Activated CD8-positive, alpha-beta memory T cell treated with anti-CD3 and anti-CD28 coated beads, Interleukin-2, amount 50 U/mL, for 24 hours (primary cell): ENCODE results near the gene SPATA46.
"Not testable (repeated sequence)": the region's sequence is repeated elsewhere in the genome, so short reads cannot be mapped to it uniquely, and the experiment has no call there.

ENCODE experiments used
- DNase-seq: peaks from one replicate; pipeline ENCODE4 v3.0.0-alpha.2; 2020; ENCODE audit errors: extremely low read depth

Gene SPATA46, protein sequence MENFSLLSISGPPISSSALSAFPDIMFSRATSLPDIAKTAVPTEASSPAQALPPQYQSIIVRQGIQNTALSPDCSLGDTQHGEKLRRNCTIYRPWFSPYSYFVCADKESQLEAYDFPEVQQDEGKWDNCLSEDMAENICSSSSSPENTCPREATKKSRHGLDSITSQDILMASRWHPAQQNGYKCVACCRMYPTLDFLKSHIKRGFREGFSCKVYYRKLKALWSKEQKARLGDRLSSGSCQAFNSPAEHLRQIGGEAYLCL

DNA sequence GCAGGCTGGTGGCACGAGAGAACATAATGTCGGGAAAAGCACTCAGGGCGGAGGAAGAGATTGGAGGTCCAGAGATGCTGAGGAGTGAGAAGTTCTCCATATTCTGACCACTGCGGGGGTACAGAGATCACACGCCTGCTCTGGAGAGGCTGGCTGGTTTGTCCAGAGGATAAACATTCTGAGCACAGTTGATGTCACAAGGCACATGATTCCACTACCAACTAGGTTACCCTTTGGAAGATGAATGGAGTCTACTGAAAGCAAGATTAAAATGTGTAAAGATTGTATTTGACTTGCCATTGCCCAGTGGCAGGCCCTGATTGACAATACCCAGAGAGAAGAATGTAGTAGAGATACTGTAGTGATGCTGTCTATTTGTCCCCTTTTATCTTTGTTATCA is at the start of gene SPATA46:
SPATA46 (minus strand) TSS at position 164 of the 400 bp plus-strand sequence; CDS start at position 100, 64 bp downstream.
- no peak for DNase-seq

DNA sequence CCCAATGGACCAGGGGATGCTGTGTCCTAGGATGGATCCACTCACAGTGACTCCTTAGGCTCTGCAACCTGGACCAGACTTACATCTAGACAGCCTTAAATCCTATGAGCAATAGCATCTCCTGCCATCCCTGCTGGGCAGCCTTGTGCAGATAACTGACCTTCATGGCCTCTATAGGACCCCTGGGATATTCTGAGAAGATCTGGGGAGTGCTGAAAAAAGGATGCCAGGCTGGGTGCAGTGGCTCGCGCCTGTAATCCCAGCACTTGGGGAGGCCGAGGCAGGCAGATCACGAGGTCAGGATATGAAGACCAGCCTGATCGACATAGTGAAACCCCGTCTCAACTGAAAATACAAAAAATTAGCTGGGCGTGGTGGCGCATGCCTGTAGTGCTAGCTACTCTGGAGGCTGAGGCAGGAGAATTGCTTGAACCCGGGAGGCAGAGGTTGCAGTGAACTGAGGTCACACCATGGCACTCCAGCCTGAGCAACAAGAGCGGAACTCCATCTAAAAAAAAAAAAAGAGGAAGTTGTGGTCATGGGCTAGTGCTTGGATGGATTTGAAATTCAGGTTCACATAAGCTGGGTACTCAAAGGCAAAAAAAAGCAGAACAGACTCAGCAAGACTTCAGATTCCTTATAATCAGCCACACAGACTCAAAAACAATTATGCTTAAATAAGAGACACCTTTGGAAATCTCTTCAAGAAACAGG is 46.2 kb upstream of the SPATA46 start:
- DNase-seq: no peak

DNA sequence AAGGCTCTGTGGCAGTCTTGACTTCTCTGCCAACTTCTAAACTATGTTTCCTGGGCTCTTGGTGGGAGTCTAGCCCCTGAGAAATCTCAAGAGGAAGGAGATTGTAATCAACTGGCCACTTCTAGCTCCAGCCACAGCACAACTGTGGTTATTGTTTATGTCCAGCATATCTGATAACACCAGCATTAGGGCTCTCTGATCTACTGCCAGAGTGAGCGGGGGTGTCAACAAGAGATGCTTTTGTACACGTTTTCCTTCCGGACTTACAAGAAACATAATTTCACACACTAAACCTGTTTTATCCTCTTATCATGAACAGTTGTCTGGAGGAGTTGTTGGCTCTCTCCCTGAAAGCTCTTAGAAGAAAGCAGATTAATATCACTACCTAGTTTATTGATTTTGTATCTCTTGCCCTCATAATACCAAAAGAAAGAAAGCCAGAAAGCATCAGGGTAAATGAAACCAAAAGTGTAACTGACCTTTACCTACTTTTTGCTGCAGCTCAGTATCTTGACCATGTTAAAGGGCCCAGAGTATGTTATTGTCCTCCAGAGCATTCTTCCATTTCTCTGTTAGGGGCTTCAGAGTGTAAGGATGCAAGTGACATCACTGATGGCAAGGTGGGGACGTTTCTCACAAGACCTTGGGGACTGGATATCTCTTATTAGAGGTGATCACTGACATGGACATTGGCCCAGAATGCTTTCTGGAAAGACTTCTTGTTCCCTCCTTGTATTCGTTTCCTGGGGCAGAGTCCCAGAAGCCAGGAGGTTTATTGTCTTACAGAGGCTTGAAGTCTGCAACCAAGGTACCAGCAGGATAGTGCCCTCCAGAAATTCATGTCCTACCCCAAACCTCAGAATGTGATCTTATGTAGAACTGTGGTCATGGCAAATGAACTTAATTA is 44.9 kb upstream of the SPATA46 start:
- DNase-seq: no peak

DNA sequence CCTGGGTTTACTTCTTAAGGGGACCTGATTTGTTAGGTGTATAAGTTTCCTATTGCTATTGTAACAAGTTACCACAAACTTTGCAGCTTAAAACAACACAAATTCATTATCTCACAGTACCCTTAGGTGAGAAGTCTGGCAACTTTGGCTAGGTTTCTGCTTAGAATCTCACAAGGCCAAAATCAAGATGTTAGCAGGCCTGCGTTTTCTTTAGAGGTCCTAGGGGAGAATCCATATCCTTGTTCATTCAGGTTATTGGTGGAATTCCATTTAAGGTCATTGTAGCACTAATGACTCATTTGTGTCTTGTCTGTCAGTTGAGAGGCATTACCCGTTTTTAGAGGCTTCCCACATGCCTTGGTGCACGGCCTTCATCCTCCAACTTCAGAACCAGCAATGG is 43.5 kb upstream of the SPATA46 start:
- no peak for DNase-seq

DNA sequence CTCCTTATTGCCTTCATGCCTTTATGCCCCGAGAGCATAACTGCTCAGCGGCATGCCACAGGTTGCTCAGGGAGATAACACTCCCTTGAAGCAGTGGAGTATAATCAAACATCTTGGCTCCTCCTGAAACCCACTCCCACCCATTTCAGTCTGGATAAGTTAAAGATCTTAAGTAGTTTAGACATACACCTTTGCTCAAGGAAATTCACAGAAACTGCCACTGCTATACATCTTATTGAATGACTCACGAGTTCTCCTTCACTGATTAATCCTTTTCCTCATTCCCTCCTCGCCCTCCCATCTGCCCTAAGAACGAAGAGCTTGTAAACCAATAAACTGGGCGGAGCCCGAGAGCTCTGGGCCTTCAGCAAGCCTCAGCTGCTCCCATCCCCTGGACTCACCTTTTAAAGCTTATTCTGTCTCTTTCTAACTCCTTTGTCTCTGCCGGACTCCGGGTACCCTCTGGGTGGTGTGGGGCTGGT is 42.8 kb upstream of the SPATA46 start:
- not testable (repeated sequence) for DNase-seq

DNA sequence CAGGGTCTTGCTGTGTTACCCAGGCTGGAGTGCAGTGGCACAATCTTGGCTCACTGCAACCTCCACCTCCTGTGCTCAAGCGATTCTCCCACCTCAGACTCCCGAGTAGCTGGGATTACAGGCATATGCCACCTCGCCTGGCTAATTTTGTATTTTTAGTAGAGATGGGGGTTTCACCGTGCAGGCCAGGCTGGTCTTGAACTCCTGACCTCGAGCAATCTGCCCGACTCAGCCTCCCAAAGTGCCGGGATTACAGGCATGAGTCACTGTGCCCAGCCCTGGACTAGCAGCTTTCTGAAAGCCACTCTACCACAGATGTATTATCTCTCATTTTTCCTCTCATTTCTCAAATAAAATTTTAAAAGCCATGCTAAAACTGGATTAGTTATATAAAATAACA is 41.9 kb upstream of the SPATA46 start:
- not testable (repeated sequence) for DNase-seq

DNA sequence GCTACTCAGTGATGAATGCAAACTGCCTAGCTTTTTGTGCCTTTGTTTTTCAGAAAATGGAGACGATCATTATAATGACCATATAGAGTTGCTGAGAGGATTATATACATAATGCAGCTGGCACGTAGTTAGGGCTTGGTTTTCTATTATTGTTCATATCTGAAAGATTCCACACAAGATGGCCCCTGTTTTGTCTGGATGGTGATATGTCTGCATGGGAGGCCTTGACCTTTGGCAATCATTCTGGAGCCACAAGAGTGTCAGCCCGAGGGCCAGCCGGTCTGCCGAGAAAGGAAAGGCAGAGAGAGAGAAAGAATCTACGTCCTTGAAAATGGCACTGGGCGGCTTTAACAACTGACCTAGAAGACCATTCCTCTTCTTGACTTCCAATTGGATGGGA is 41.0 kb upstream of the SPATA46 start:
- no peak for DNase-seq

DNA sequence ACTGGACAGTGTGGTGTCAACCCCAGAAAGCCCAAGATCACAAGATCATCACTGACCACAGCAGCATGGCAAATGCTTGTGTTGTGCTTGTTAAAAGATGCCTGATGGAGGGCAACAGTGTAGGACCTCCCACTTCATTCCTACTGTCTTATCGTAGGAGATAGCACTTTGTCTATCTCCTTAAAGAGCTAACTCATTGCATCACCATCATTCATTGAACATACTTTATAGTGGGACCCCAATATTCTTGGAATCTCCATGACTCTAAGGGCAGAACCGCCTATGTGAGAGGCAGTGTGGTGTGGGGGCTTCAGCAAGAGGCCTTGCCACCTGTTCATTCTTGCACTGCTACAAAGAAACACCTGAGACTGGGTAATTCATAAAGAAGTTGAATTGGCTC is 40.3 kb upstream of the SPATA46 start:
- DNase-seq: no peak

DNA sequence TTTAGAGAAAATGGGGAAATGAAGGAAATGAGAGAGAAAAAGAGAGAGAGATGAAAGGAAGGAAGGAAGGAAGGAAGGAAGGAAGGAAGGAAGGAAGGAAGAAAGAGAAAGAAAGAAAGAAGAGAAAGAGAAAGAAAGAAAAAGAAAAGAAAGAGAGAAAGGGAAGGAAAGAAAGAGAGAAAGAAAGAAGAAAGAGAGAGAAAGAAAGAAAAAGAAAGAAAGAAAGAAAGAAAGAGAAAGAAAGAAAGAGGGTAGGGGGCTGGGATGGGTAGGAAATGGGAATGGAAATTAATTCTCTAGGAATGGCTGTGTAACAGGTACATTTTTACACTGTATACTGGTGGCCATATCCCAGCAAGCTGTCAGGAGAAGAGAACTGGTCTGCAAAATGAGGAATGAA is 39.6 kb upstream of the SPATA46 start:
- no peak for DNase-seq

DNA sequence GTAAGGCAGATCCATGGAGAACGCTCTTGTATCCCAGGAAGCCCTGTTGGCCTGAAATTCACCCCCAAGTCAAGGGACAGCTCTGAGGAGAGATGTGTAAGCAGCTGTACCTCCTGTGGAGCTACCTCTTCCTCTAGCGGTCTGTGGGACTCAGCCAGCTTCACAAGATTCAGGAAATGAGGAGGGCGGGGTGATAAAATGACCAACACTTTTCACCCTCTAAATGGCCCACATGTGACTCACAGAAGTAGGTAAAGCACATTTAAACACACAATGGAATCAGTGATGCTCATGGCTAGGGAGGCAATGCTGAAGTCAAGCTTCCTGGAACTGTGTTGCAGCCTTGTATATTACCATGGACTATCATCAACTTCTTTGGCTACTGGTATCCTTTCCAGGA is 35.3 kb upstream of the SPATA46 start, which contains the start of gene SH2D1B:
SH2D1B (minus strand) TSS at position 135 of the 400 bp plus-strand sequence; CDS start at position 15, 120 bp downstream.
- DNase-seq: no peak

DNA sequence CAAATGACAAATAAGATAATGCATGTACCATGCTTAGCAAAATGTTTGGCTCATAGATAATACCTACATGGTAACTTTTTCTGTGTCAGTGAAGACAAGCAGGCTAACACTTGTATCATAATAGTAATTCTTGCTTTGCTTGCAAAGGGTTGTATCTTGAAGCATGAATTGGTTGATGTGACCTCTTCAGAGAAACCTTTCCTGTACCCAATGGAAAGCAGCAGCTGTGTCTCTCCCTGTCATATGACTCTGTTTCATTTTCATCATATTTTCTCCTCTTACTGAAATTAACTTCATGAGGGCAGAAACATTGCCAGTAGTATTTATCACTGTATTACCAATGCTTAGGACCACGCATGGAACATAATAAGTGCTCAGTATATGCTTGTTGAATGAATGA is 30.9 kb upstream of the SPATA46 start:
- no peak for DNase-seq

DNA sequence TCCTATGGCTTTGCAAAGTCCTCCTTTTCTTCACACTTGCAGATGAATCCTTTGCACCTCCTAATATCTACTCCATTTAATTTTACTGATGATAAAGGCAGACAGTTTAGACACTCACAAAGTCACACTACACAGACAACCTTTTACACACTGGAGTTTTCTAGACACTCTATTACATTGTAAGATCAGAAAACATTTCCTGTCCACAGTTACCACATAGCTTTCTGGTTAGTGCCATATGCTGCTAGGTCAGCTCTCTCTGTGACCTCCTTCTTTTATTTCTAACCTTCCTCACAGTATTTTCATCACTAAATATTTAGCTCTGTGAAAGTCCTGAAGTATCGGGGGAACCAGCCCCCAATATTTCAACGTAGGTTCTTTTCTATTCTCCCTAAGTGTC is 30.2 kb upstream of the SPATA46 start:
- no peak for DNase-seq

DNA sequence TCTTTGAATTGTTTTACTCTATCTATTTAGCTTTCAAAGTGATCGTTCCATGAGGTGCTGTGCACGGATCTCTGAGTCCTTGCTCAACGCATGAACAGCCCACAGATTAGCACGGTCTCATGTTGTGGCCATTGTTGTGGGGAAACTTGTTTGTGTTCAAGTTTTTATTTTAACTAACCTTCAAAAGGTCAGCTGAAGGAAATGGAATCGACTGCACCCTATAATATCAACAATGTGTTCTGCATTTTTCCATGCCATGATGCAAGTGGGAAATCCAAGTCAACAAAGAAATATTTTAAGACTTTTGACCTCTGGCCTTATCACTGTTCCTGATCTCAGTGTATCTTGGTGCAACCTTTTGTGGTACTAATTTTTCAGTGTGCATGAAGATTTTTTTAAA is 29.1 kb upstream of the SPATA46 start:
- DNase-seq: no peak

DNA sequence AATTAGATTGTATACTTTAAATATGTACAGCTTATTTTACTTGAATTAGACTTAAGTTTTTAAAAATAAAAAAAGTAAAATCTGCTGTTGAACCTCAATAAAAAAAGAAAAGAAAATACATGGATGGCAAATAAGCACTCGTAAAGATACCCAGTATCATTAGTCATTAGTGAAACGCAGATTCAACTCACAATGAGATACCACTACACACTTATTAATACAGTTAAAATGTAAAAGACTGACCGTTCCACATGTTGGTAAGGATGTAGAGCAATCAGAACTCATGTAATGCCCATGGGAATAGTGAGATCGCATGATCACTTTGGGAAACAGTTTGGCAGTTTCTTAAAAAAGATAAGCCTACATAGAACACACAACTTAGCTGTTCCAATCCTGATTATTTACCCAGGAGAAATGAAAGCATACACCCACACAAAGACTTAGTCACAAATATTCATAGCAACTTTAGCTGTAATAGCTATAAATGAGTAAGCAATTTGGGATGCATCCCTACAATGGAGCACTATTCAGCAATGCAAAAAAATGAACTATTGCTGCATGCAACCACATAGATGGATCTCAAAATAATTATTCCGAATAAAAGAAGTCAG is 28.0 kb upstream of the SPATA46 start:
- no peak for DNase-seq

DNA sequence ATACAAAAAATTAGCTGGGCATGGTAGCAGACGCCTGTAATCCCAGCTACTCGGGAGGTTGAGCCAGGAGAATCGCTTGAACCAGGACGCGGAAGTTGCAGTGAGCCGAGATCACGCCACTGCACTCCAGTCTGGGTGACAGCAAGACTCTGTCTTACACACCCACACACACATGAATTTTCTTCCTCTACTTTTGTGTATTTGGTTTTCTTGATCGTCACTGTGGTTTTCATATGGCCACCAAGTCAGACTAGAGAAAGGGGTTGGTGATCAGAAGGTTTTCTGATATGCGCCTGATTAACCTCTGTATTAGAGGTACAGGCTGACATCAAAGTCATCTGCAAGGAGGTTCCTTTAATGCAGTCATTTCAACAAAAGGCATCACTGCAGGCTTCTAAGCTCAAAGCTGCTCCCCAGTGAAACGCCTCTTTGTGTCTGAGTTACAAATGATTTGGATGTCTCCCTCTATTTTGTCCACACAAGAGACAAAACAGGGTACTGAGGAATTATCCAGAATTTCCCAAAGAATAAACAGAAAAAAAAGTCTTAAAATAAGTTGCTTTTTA is 24.2 kb upstream of the SPATA46 start:
- DNase-seq: no peak

DNA sequence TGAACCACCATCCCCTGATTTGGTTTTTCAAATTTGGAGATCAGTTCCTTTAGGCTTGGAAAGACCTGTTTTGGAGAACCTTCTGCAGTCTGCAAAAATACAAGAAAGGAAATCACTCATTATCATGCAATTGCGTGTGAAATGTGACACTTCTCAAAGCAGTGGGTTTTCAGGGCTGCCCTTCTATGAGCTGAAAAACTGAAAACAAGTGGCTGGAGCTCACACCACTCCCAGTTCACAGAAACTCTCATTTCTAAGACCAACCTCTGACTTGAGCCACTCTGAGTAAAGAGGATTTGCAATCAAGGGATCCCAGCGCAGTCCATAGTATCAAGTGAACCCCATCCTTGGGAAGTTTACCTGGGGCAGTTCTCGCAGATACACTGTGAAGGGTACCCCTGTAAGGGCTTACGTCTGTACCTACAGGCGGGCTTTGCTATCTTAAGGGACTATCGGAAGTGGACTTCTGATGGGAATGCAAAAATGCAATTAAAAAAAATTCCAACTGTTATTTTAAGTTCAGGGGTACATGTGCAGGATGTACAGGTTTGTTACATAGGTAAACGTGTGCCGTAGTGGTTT is 22.4 kb upstream of the SPATA46 start:
- no peak for DNase-seq

DNA sequence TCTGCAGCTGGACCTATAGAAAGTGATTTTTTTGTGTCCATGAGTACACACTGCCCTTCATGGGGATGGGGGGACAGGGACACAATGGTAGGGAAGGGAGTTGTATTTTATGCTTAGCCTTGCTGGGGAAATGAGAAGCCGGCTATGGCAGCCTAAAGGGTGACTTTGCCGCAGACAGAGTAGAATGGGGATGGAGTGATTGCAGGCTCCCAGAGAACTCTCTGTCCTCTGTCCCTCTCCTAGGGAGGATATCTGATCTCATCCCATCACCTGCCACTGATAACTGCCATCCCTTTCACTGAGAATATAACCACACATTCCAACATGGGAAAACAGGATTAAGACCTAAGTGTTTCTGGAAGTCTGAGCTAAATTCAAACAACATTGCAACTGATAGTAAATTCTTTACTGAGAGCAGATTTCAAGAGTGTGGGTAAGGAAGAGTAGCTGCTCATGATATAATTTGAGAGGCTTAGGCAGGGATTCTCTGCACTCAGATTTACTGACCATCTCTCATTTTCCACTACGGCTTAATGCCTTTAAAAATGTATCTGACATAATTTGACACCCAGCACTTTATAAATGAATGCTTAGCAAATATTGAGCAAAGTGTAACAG is 21.4 kb upstream of the SPATA46 start:
- no peak for DNase-seq

DNA sequence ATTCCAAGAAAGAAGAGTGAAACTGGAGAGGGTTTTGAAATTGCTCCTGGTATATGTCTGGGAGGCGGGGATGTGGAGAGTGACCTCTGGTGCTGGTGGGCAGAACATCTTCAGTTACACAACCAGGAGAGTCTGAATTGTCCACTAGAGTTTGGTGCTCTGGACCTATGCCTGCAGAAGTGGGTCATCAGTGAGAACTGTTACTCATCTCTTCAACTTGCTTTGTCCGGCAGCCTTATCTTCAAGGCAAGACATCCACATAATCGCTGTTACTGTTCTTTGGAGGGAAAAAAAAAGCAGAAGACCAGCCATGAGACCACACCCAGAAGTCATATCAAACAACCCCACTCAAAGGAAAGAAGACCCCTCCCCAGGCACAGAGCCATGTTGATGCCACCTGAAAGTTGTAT is 20.4 kb upstream of the SPATA46 start:
- no peak for DNase-seq

DNA sequence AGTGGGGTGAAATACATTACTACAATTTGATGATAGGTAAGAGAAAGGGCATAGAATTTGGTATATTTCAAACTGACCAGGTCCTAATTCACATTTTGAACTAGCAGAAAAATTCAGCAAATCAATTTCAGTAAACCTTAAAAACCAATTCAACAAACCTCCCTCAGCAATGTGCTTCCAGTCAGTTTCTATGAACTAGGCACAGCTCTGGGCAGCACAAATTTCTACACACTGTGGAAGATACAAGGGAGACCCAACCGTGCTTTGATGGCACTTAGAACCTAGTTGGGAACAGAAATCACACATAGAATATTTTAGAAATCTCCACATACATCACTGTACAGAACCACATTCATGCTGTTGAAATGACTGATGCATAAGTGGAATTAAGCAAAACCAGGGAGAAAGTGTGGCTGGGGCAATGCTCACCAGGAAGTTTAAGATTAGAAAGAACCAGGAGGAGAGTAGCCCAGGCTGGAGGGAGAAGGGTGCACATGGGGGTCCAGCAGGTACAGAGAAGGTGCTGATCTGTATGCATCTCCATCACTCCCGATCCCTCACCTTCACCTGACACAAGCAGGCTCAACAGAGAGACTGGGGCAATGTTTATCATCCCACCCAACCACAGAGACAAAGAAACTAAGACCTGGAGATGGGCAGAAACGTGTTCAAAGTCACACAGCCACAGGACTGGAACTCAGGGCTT is 19.7 kb upstream of the SPATA46 start:
- no peak for DNase-seq
